Stimulated activated naive CD8-positive, alpha-beta T cell treated with anti-CD3 and anti-CD28 coated beads, Interleukin-15, Interleukin-2, amounts not matched to agents 100 ng/mL and 50 ng/mL, for 24 hours (primary cell): ENCODE results near the gene DCLRE1C.
"Not testable (repeated sequence)": the region's sequence is repeated elsewhere in the genome, so short reads cannot be mapped to it uniquely, and the experiment has no call there.

Experiments
- H3K27ac Mint-ChIP-seq: one replicate; pipeline ENCODE4 v1.8.0; 2021; ENCODE audit warnings: mild to moderate bottlenecking, mixed read lengths
- H3K27me3 Mint-ChIP-seq: one replicate; pipeline ENCODE4 v1.8.0; 2021; ENCODE audit warnings: mixed read lengths
- H3K36me3 Mint-ChIP-seq: one replicate; pipeline ENCODE4 v1.8.0; 2021; ENCODE audit warnings: low read depth, mixed read lengths
- H3K4me1 Mint-ChIP-seq: one replicate; pipeline ENCODE4 v1.8.0; 2021; ENCODE audit warnings: low read depth, mixed read lengths
- H3K4me3 Mint-ChIP-seq: one replicate; pipeline ENCODE4 v1.8.0; 2021; ENCODE audit warnings: mild to moderate bottlenecking, mixed read lengths
- H3K9me3 Mint-ChIP-seq: one replicate; pipeline ENCODE4 v1.8.0; 2021; ENCODE audit warnings: mixed read lengths

DCLRE1C gene

DNA sequence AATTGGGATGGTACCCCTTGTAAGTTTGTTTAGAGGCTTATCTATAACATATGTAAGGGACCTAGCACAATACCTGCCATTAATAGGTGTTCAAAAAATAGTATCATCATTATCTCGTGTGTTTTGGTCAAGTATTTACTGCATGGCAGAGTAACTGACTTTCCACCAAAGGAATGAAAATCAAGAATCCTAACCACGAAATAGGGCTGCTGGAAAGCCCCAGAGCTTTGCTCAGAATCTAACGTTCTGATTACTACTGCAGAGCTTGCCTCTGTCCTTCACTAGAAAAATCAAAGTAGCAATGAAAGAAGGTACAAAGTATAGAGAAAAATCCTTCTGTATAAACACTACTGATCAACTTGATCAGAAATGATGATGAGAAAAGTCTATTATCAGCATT, 34.9 kb downstream of the DCLRE1C start:
- Mint-ChIP-seq H3K36me3 (peaks cover 94% of the 10 kb centered on the region), H3K4me1 (peaks cover 8% of the 10 kb centered on the region), H3K4me3 (no peak overlapping the region), H3K27ac (no peak overlapping the region), H3K27me3 (no peaks in the 10 kb centered on the region), H3K9me3 (peaks cover 9% of the 10 kb centered on the region)

DNA sequence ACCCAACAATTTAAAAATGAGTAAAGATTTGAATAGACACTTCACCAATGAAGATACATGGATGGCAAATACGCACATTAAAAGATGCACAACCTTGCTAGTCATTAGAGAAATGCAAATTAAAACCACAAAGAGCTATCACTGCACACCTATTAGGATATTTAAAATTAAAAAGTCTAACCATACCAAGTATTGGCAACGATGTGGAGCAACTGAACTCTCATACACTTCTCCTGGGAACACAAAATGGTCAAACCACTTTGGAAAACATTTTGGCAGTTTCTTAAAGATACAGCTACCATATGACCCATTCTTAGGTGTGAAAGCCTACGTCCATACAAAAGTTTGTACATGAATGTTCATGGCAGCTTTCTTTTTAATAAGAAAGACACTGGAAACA, 36.1 kb downstream of the DCLRE1C start:
- Mint-ChIP-seq H3K4me3 (no peak overlapping the region), H3K4me1 (peaks cover 12% of the 10 kb centered on the region), H3K27ac (no peak overlapping the region), H3K36me3 (peaks cover 93% of the 10 kb centered on the region), H3K9me3 (peaks cover 9% of the 10 kb centered on the region), H3K27me3 (no peaks in the 10 kb centered on the region)

DNA sequence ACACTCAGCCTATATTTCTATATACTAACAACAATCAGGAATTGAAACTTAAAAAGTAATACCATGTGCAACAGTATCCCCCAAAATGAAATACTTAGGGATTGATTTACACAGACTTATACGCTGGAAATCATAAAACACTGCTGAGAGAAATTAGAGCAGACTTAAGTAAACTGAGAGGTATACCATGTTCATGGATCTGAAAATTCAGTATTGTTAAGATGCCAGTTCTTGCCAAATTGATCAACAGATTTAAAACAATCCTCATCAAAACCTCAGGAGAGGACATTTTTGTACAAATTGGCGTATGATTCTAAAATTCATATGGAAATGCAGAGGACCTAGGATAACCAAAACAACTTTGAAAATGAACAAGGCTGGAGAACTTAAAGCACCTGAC, 37.3 kb downstream of the DCLRE1C start:
- Mint-ChIP-seq H3K9me3 (peaks cover 9% of the 10 kb centered on the region), H3K4me1 (peaks cover 12% of the 10 kb centered on the region), H3K36me3 (peaks cover 90% of the 10 kb centered on the region), H3K27ac (no peak overlapping the region), H3K27me3 (no peaks in the 10 kb centered on the region), H3K4me3 (no peak overlapping the region)

GRCh38 chr10:14911801-14912200, 42.1 kb downstream of the DCLRE1C start:
- Mint-ChIP-seq H3K27ac (no peak overlapping the region), H3K9me3 (no peaks in the 10 kb centered on the region), H3K4me1 (peaks cover 15% of the 10 kb centered on the region), H3K36me3 (peaks cover 89% of the 10 kb centered on the region), H3K4me3 (no peak overlapping the region), H3K27me3 (no peaks in the 10 kb centered on the region)

DNA sequence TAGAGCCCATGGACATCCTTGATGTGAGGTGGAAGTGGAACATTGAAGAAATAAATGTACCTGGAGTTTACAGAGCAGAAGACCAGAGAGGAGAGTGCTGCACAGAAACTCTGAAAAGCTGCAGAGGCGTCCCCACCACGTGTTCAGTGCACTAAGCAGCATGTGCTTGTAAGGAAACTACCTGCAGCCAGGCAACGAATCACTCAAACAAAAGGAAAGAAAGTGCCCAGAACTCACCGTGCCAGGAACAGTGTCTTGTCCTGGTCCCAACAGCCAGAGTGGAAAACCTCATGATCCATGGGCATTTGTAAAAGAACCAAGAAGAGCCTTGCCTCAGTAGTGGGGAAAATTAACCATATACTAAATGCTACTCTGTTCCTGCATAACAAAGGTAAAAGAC, 42.9 kb downstream of the DCLRE1C start:
- Mint-ChIP-seq H3K36me3 (peaks cover 90% of the 10 kb centered on the region), H3K27ac (no peak overlapping the region), H3K9me3 (no peaks in the 10 kb centered on the region)

GRCh38 chr10:14909101-14909500, 44.8 kb downstream of the DCLRE1C start:
- H3K27me3 Mint-ChIP-seq, result no peaks in the 10 kb centered on the region
- no peak overlapping the region for H3K27ac Mint-ChIP-seq
- no peaks in the 10 kb centered on the region for H3K9me3 Mint-ChIP-seq
- H3K4me1 Mint-ChIP-seq, result peaks cover 12% of the 10 kb centered on the region
- H3K4me3 Mint-ChIP-seq, result no peak overlapping the region
- H3K36me3 Mint-ChIP-seq, result peaks cover 91% of the 10 kb centered on the region

More for the DNA sequence above, 42.9 kb downstream of the DCLRE1C start:
- Mint-ChIP-seq H3K27me3 (no peaks in the 10 kb centered on the region), H3K4me3 (no peak overlapping the region), H3K4me1 (peaks cover 18% of the 10 kb centered on the region)

- H3K27me3 Mint-ChIP-seq, H3K9me3 Mint-ChIP-seq: not testable (repeated sequence)
- peaks cover 90% of the 10 kb centered on the region for H3K36me3 Mint-ChIP-seq
Observed at GRCh38 chr10:14907591-14907990, 46.3 kb downstream of the DCLRE1C start.

GRCh38 chr10:14906765-14907164, 47.1 kb downstream of the DCLRE1C start:
- peaks cover 86% of the 10 kb centered on the region for H3K36me3 Mint-ChIP-seq
- H3K27ac Mint-ChIP-seq, result no peak overlapping the region
- peaks cover 7% of the 10 kb centered on the region for H3K4me1 Mint-ChIP-seq

More at GRCh38 chr10:14907591-14907990, 46.3 kb downstream of the DCLRE1C start:
- H3K4me3 Mint-ChIP-seq, H3K27ac Mint-ChIP-seq, H3K4me1 Mint-ChIP-seq: not testable (repeated sequence)

GRCh38 chr10:14905890-14906289, 48.0 kb downstream of the DCLRE1C start:
- no peaks in the 10 kb centered on the region for H3K27me3 Mint-ChIP-seq
- H3K4me3 Mint-ChIP-seq, result no peak overlapping the region
- peaks cover 80% of the 10 kb centered on the region for H3K36me3 Mint-ChIP-seq
- H3K4me1 Mint-ChIP-seq, result peaks cover 4% of the 10 kb centered on the region
- no peaks in the 10 kb centered on the region for H3K9me3 Mint-ChIP-seq
- H3K27ac Mint-ChIP-seq, result no peak overlapping the region

More at GRCh38 chr10:14906765-14907164, 47.1 kb downstream of the DCLRE1C start:
- Mint-ChIP-seq H3K4me3 (no peak overlapping the region), H3K9me3 (no peaks in the 10 kb centered on the region), H3K27me3 (no peaks in the 10 kb centered on the region)

- Mint-ChIP-seq H3K4me1 (peaks cover 4% of the 10 kb centered on the region), H3K27ac (no peak overlapping the region), H3K4me3 (no peak overlapping the region), H3K36me3 (peaks cover 79% of the 10 kb centered on the region), H3K27me3 (no peaks in the 10 kb centered on the region), H3K9me3 (no peaks in the 10 kb centered on the region)
Observed at GRCh38 chr10:14904864-14905263, 49.0 kb downstream of the DCLRE1C start.

DNA sequence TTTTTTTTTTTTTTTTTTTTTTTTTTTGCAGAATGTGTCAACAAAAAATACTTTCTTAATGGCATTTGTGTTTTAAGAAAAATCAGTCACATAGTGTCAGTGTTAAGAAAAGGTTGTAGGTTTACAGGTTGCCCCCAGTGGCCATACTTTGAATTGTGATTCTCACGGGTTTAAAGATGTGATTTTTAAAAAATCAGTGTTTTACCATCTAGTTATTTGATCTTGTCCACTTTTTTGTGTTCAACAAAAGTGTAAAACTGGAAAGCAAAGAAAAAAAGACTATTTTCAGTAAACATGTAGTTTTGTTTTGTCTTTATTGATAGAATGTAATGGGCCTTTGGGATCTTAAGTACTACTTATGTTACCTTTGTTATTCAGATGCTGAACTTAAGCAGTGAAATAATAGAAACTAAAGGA, 49.6 kb downstream of the DCLRE1C start:
- Mint-ChIP-seq H3K4me3 (no peak overlapping the region), H3K4me1 (peaks cover 4% of the 10 kb centered on the region), H3K9me3 (no peaks in the 10 kb centered on the region), H3K27me3 (no peaks in the 10 kb centered on the region), H3K36me3 (peaks cover 74% of the 10 kb centered on the region), H3K27ac (no peak overlapping the region)

- Mint-ChIP-seq H3K36me3 (peaks cover 29% of the 10 kb centered on the region), H3K4me3 (no peak overlapping the region), H3K4me1 (peaks cover 12% of the 10 kb centered on the region), H3K27ac (peak overlapping the region; percentile 64), H3K27me3 (no peaks in the 10 kb centered on the region), H3K9me3 (no peaks in the 10 kb centered on the region)
Observed at GRCh38 chr10:14891151-14891550, 62.7 kb downstream of the DCLRE1C start.

DNA sequence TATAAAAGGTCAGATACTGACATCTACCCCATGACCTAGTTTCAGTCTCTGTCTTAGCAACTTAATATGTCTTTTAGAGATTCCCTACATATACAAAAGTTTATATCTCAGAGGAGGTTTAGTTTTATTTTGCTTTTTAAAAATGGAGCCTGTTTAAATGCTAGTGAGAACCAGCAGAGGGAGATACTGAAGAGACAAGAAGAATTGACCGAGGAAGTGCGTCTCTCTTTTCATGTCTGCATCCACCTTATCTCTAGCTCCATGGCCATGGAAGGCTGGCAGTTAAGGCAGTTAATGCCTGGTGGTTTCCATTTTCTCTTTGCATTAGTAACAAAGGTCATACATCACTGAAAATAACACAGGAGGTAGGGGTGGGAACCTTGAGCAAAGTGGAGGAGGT, 64.6 kb downstream of the DCLRE1C start:
- Mint-ChIP-seq H3K4me3 (peak overlapping the region; percentile 9), H3K27ac (peak overlapping the region; percentile 32), H3K9me3 (no peaks in the 10 kb centered on the region), H3K36me3 (peaks cover 24% of the 10 kb centered on the region), H3K27me3 (no peaks in the 10 kb centered on the region), H3K4me1 (peaks cover 12% of the 10 kb centered on the region)

- Mint-ChIP-seq H3K27me3 (no peaks in the 10 kb centered on the region), H3K4me3 (no peak overlapping the region), H3K9me3 (no peaks in the 10 kb centered on the region), H3K36me3 (peaks cover 29% of the 10 kb centered on the region), H3K27ac (no peak overlapping the region), H3K4me1 (peaks cover 34% of the 10 kb centered on the region)
Observed at GRCh38 chr10:14884082-14884481, 69.8 kb downstream of the DCLRE1C start.

GRCh38 chr10:14880229-14880628, 73.7 kb downstream of the DCLRE1C start:
- no peaks in the 10 kb centered on the region for H3K27me3 Mint-ChIP-seq

DNA sequence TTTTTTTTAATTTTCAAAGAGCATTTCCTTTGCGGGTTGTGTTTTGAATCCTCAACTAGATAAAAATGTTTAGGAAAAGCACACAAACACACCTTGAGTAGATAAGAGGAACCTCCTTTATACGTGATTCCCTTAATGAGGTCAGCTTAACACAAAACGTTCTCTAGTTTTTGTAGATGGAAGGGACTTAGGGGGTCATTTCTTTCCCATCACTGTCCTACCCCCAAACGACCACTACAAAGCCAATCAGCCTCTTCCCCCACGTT, 74.0 kb downstream of the DCLRE1C start:
- peak overlapping the region; percentile 85 for H3K27ac Mint-ChIP-seq
- no peaks in the 10 kb centered on the region for H3K27me3 Mint-ChIP-seq
- H3K36me3 Mint-ChIP-seq, result peaks cover 29% of the 10 kb centered on the region
- H3K4me3 Mint-ChIP-seq, result peak overlapping the region; percentile 95
- H3K4me1 Mint-ChIP-seq, result peaks cover 50% of the 10 kb centered on the region
- no peaks in the 10 kb centered on the region for H3K9me3 Mint-ChIP-seq

More at GRCh38 chr10:14880229-14880628, 73.7 kb downstream of the DCLRE1C start:
- H3K36me3 Mint-ChIP-seq, result peaks cover 29% of the 10 kb centered on the region
- peak overlapping the region; percentile 85 for H3K27ac Mint-ChIP-seq
- H3K9me3 Mint-ChIP-seq, result no peaks in the 10 kb centered on the region
- H3K4me1 Mint-ChIP-seq, result peaks cover 50% of the 10 kb centered on the region
- peak overlapping the region; percentile 95 for H3K4me3 Mint-ChIP-seq
